Left ventricle myocardium inferior (tissue), 1 donor: ENCODE measurements around the gene RRP8. TPM values are rescaled to one million over a fixed set of nuclear protein-coding genes. Genes with fewer than 3 reads are reported as not detected.

ENCODE experiments used
- DNase-seq: peaks from one replicate; pipeline ENCODE4 v3.0.0-alpha.2; 2020
- H3K27ac ChIP-seq: fragments of 200-600 bp; replicated peaks from 2 replicates; pipeline ENCODE4 v1.8.0; 2021
- H3K27me3 ChIP-seq: fragments of 200-600 bp; 2 replicates; pipeline ENCODE4 v1.8.0; 2021; ENCODE audit warnings: low read depth
- H3K36me3 ChIP-seq: fragments of 200-600 bp; 2 replicates; pipeline ENCODE4 v1.8.0; 2021
- H3K4me1 ChIP-seq: fragments of 200-600 bp; 2 replicates; pipeline ENCODE4 v1.8.0; 2021
- H3K4me3 ChIP-seq: fragments of 200-600 bp; 2 replicates; pipeline ENCODE4 v1.8.0; 2021; ENCODE audit warnings: mild to moderate bottlenecking, moderate library complexity
- H3K9me3 ChIP-seq: fragments of 200-600 bp; replicated peaks from 2 replicates; pipeline ENCODE4 v1.8.0; 2021
- intact Hi-C: fragments of 100-400 bp; cut with micrococcal nuclease; formaldehyde crosslinking; loops from one replicate; pipeline ENCODE4 v1.11.0; 2022
- total RNA-seq: library from RNA; stranded (reverse); fragmentation: NEBNext Ultra II Directional; extraction: Animal tissue kit (Norgen Biotek cat#: 25700); gene quantifications from one replicate; pipeline ENCODE4 v1.2.1, GENCODE V29; 2021
- TF ChIP-seq, protein P1 (sequence below): fragments of 200-600 bp; IDR thresholded peaks from 2 replicates; pipeline ENCODE4 v1.8.0; 2021; ENCODE audit warnings: antibody characterized with exemption, mild to moderate bottlenecking, borderline replicate concordance
- donor health status: DM: no; HTN: yes; CAD: no; lungs with severe emphysema.

The RRP8 gene
- total RNA-seq, 1 donor from 2014 or later = 19.2 TPM

- H3K27ac ChIP-seq = no peak overlapping the region
- peaks cover 51% of the 10 kb centered on the region for H3K4me1 ChIP-seq
- no peaks in the 10 kb centered on the region for H3K9me3 ChIP-seq
- intact Hi-C loops = no loop called here
- DNase-seq = no peak
- H3K27me3 ChIP-seq = no peaks in the 10 kb centered on the region
- H3K4me3 ChIP-seq = no peak overlapping the region
- TF ChIP-seq, protein P1, sequence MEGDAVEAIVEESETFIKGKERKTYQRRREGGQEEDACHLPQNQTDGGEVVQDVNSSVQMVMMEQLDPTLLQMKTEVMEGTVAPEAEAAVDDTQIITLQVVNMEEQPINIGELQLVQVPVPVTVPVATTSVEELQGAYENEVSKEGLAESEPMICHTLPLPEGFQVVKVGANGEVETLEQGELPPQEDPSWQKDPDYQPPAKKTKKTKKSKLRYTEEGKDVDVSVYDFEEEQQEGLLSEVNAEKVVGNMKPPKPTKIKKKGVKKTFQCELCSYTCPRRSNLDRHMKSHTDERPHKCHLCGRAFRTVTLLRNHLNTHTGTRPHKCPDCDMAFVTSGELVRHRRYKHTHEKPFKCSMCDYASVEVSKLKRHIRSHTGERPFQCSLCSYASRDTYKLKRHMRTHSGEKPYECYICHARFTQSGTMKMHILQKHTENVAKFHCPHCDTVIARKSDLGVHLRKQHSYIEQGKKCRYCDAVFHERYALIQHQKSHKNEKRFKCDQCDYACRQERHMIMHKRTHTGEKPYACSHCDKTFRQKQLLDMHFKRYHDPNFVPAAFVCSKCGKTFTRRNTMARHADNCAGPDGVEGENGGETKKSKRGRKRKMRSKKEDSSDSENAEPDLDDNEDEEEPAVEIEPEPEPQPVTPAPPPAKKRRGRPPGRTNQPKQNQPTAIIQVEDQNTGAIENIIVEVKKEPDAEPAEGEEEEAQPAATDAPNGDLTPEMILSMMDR = no peak
- peaks cover 48% of the 10 kb centered on the region for H3K36me3 ChIP-seq
Measured at GRCh38 chr11:6631361-6631890, 28.0 kb upstream of the RRP8 start.

GRCh38 chr11:6630632-6631291 is 27.3 kb upstream of the RRP8 start:
- Histone ChIP-seq H3K9me3 (no peaks in the 10 kb centered on the region), H3K4me3 (no peak overlapping the region), H3K27me3 (no peaks in the 10 kb centered on the region), H3K4me1 (peaks cover 45% of the 10 kb centered on the region), H3K27ac (no peak overlapping the region), H3K36me3 (peaks cover 54% of the 10 kb centered on the region)
- TF ChIP-seq, protein P1 = no peak
- DNase-seq = no peak
- intact Hi-C loops = no loop called here

GRCh38 chr11:6629892-6630631 is 26.6 kb upstream of the RRP8 start:
- intact Hi-C loops = no loop called here
- Histone ChIP-seq H3K27me3 (no peaks in the 10 kb centered on the region), H3K4me3 (no peak overlapping the region), H3K4me1 (peaks cover 38% of the 10 kb centered on the region), H3K36me3 (peaks cover 61% of the 10 kb centered on the region), H3K9me3 (no peaks in the 10 kb centered on the region), H3K27ac (no peak overlapping the region)
- TF ChIP-seq, protein P1 = no peak
- DNase-seq = no peak

GRCh38 chr11:6629573-6629891 is 26.1 kb upstream of the RRP8 start:
- Histone ChIP-seq H3K27me3 (no peaks in the 10 kb centered on the region), H3K27ac (no peak overlapping the region), H3K36me3 (peaks cover 67% of the 10 kb centered on the region), H3K4me1 (peaks cover 32% of the 10 kb centered on the region), H3K4me3 (no peak overlapping the region), H3K9me3 (no peaks in the 10 kb centered on the region)
- DNase-seq = no peak
- TF ChIP-seq, protein P1 = no peak
- intact Hi-C loops = no loop called here

GRCh38 chr11:6628526-6628925 is 25.1 kb upstream of the RRP8 start:
- Histone ChIP-seq H3K27me3 (no peaks in the 10 kb centered on the region), H3K4me1 (peaks cover 22% of the 10 kb centered on the region), H3K36me3 (peaks cover 67% of the 10 kb centered on the region), H3K9me3 (no peaks in the 10 kb centered on the region), H3K27ac (no peak overlapping the region), H3K4me3 (no peak overlapping the region)
- TF ChIP-seq, protein P1 = no peak
- intact Hi-C loops = no loop called here
- DNase-seq = no peak
